Measurements from ENCODE around the gene SH3BP5L. TPM values are rescaled to one million over a fixed set of nuclear protein-coding genes. Genes with fewer than 3 reads are reported as not detected.

SH3BP5L gene

Small RNA genes lying within 50 kb of the gene (small RNA-seq; reads per million reads assigned to genes)
- gene MIR3124 (ENCODE audit: insufficient read depth) = not detected

All from mesendoderm (in vitro differentiated cells).